NB4 (cell line): Measurements from ENCODE around the gene GPATCH3.

ENCODE experiments used
- CTCF ChIP-seq: IDR thresholded peaks from one replicate; pipeline ENCODE4 v1.5.1; 2012; ENCODE audit warnings: low read depth, low read length
- MAX ChIP-seq: IDR thresholded peaks from 2 replicates; pipeline ENCODE4 v1.6.1; 2011; ENCODE audit warnings: low read depth, low read length
- MYC ChIP-seq: IDR thresholded peaks from 2 replicates; pipeline ENCODE4 v1.6.1; 2011; ENCODE audit warnings: low read depth, low read length
- POLR2A ChIP-seq: IDR thresholded peaks from 2 replicates; pipeline ENCODE4 v1.6.1; 2011; ENCODE audit warnings: mild to moderate bottlenecking; ENCODE audit not compliant: insufficient read length; ENCODE audit errors: extremely low read depth

- no peak for TF ChIP-seq CTCF
- TF ChIP-seq POLR2A: no peak
- TF ChIP-seq MAX: no peak
- no peak for TF ChIP-seq MYC
Measured at GRCh38 chr1:26858160-26858559, 42.1 kb downstream of the GPATCH3 start.
